ENCODE results near the gene PRKCA. TPM values are rescaled to one million over a fixed set of nuclear protein-coding genes. Genes with fewer than 3 reads are reported as not detected.
A peak's percentile ranks its signal among the peaks of the same experiment; 100 is the strongest.

The PRKCA gene
- total and polyA plus RNA-seq, 2 experiments from 2014 or later, result 6.4 to 35.4 TPM

DNA sequence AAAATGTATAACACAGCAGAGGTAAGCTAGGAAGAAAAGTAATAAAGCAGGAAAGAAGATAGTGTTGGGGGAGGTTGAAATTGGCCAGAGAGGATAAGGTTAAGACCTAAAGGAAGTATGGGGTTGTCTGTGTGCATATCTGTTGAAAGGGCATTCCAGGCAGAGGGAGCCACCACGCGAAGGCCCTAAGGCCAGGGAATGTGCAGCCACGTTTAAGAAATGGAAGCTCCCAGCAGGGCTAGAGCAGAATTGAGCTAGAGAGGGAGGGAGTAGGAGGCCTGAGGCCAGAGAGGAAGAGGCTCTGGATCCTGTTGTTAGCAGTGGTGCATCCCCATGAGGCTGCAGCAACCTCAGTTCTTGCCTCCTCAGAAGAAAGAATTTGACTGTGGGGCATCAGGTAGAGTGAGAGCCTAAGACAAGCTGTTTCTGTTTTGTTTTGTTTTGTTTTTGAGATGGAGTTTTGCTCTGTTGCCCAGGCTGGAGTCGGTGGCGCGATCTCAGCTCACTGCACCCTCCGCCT lies 473.5 kb downstream of the PRKCA start:
- Histone ChIP-seq H3K4me1 (ENCODE audit: insufficient read depth) (peaks cover 39% of the 10 kb centered on the region), H3K27me3 (ENCODE audit: insufficient read depth) (no peaks in the 10 kb centered on the region), H3F3A (replicated peaks; ENCODE audit: low read depth) (0 out of 2 replicates have a peak, but pooled peaks cover 11% of the 10 kb centered on the region), H3K4me2 (peak overlapping the region; percentile 49; the same call in 1 of the 2 replicates), H4K20me1 (replicated peaks; ENCODE audit: insufficient read depth) (no peaks in the 10 kb centered on the region), H3K36me3 (ENCODE audit: insufficient read depth) (no peaks in the 10 kb centered on the region), H3K9me2 (ENCODE audit: insufficient read depth) (peaks cover 4% of the 10 kb centered on the region; the same call in 1 of the 2 replicates), H3K4me3 (no peak overlapping the region), H2AFZ (no peak overlapping the region), H3K27ac (ENCODE audit: low read depth) (peak overlapping the region; percentile 78; the same call in 1 of the 2 replicates), H3K79me2 (replicated peaks; ENCODE audit: insufficient read depth) (no peaks in the 10 kb centered on the region)
- Mint-ChIP-seq H3K4me1 (peaks cover 46% of the 10 kb centered on the region), H3K4me3 (no peak overlapping the region), H3K27me3 (ENCODE audit: insufficient read depth, low read depth, poor library complexity) (no peaks in the 10 kb centered on the region), H3K27ac (peak overlapping the region; percentile 21; the same call in 1 of the 2 replicates), H3K36me3 (ENCODE audit: low read depth) (no peaks in the 10 kb centered on the region; the same call in 1 of the 3 replicates), H3K9me3 (no peaks in the 10 kb centered on the region; the same call in 2 of the 3 replicates)
- ATAC-seq, result no peak
- no peak for DNase-seq (ENCODE audit: low spot score)
- TF ChIP-seq POLR2AphosphoS5 (IDR thresholded peaks at IDR 0.05; ENCODE audit: low read depth) (no peak), ZNF114 (CRISPR knock-in tag; IDR thresholded peaks at IDR 0.05) (no peak), ZNF331 (CRISPR knock-in tag; IDR thresholded peaks at IDR 0.05; ENCODE audit: low read depth) (no peak), JUNB (IDR thresholded peaks at IDR 0.05; ENCODE audit: unreplicated experiment) (no peak), ZNF462 (CRISPR knock-in tag; IDR thresholded peaks at IDR 0.05) (no peak), EZH2phosphoT487 (IDR thresholded peaks at IDR 0.05; ENCODE audit: unreplicated experiment) (no peak), EZH2 (IDR thresholded peaks at IDR 0.05; ENCODE audit: low read depth, unreplicated experiment) (no peak), REST (IDR thresholded peaks at IDR 0.05; ENCODE audit: unreplicated experiment) (no peak), CREB1 (CRISPR knock-in tag; IDR thresholded peaks at IDR 0.05; ENCODE audit: low read depth) (no peak), STAT1 (IDR thresholded peaks at IDR 0.05; ENCODE audit: unreplicated experiment) (no peak), ETS1 (IDR thresholded peaks at IDR 0.05) (no peak), NANOG (IDR thresholded peaks at IDR 0.05; ENCODE audit: borderline replicate concordance) (no peak)
- TF ChIP-seq, protein P1, sequence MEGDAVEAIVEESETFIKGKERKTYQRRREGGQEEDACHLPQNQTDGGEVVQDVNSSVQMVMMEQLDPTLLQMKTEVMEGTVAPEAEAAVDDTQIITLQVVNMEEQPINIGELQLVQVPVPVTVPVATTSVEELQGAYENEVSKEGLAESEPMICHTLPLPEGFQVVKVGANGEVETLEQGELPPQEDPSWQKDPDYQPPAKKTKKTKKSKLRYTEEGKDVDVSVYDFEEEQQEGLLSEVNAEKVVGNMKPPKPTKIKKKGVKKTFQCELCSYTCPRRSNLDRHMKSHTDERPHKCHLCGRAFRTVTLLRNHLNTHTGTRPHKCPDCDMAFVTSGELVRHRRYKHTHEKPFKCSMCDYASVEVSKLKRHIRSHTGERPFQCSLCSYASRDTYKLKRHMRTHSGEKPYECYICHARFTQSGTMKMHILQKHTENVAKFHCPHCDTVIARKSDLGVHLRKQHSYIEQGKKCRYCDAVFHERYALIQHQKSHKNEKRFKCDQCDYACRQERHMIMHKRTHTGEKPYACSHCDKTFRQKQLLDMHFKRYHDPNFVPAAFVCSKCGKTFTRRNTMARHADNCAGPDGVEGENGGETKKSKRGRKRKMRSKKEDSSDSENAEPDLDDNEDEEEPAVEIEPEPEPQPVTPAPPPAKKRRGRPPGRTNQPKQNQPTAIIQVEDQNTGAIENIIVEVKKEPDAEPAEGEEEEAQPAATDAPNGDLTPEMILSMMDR (conservative IDR thresholded peaks at IDR 0.05; ENCODE audit: low read depth in 2 of 2), result no peak
